Endothelial cell of hepatic sinusoid (primary cell): ENCODE data around the gene ATP8B3.

ENCODE experiments used
- in situ Hi-C: cut with HindIII; loops from 2 replicates; pipeline ENCODE4 v1.10.0; 2017; ENCODE audit warnings: low sequenced_read_pairs

Gene ATP8B3

DNA sequence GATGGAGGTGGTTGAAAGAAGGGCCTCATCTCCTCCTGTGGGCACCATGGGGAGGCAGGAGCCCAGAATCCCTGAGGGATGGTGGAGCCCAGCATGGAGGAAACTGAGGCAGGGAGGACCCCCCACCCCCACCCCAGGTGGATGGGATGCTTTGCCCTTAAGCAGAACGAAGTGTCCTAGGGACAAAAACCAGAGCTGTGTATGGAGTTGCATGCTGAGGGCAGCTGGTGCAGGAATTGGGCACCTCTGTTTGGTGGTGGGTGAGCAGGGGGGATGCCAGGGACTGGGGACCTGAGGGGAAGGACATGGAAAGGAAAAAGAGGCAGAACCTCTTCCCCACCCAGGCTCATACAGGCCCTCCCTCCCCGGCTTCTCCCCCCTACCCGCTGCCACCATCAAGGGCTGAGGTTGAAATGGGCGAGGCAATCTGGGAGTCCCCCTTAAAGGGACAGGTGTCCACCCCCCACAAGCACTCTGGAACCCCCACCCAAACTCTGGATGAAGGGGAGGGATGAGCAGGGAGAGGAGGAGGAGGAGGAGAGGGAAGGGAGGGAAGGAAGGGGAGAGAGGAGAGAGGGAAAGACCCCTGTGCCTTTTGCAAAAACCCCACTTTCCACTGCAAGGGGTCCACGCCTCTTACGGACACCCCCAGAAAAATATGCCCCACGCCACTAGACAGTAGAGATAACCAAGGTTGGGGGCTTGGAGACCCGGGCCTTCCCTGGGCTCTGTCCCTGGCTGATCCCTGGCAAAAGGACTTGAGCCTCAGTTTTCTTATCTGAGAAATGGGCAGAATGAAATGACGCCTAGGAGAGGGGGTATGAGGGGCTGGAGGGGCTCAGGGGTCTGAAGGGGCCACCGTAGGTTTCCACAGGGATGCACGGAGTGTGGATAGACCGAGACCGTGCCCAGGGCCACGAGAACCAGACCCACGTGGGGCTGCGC is 52.8 kb downstream of the ATP8B3 start:
- in situ Hi-C loops: no loop called here

DNA sequence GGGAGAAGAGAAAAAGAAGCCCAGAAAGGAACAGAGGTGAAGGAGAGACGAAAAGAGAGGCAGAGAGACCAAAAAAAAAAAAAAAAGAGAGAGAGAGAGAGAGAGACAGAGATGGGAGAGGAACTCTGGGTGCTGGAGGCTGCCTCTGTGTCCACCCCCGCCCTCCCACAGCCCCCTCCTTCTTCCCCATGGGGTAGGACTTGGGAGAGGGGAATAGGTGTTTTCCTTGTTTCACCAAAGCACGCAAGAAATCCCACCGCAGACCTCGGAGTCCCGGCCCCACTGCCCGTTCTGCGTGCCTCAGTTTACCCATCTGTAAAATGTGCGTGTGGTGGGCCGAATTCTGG is 53.9 kb downstream of the ATP8B3 start:
- in situ Hi-C loops: no loop called here

DNA sequence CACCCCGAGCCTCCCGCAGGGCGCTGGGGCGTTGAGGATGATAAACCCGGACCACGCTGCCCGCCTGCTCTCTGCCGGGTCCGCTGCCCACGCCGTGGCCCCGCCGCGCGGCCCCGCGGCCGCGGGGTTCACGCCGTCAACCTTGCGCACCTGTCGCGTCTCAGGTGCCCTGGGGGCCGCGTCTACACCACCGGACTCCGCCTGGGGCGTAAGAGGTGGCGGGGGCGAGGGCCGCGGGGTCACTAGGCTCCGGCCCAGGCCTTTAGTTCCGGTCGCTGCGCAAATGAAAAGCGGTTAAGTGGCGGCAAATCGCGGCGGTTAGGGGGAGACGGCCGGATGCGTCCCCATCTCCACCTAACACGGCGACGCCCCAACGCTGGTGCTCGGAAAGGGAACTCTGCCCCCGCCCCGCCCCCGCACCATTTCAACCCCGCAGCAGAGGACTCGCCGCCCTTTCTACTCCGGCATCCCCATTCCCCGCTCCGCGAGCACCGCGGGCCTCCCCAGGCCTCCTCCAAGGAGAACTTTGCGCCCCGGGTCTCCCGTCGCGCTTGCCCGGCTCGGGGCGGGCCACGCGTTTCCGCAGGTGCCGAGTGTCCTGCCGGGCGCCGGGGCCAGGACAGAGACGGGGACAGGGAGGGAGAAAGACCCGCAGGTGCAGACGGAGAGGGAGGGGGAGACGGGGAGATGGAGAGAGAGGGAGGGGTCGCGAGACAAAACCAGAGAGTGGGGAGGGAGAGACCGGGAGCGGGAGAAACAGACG is 54.4 kb downstream of the ATP8B3 start:
- in situ Hi-C loops: no loop called here

DNA sequence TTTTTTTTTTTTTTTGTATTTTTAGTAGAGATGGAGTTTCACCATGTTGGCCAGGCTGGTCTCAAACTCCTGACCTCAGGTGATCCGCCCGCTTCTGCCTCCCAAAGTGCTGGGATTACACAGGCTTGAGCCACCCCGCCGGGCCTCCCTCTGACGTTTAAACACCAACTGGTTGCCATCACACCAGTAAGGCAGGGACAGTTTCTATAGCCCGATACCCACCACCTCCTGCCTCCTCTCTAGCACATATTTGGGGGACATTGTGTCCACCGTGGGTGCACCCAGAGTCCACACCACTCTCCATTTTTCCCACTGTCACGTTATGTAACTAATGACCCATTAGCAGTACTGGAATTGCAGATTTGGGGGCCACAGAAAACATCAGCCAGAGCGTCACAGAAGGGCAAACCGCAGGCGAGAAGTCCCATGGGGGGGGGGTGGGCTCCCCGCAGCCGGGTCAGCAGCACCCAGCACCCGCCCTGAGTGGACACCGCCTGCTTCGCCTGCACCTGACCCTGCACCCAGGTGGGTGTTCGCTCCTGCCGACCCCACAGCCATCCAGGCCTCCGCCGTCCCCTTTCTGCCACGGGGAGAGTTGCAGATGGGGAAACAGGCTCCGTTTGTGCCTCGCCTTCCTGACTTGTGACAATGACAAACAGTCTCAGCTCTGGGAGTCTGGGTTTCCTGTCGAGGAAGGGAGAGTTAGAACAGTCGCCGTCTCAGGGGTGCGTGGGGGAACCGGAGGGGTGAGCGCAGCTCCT is 55.2 kb downstream of the ATP8B3 start:
- in situ Hi-C loops: no loop called here

DNA sequence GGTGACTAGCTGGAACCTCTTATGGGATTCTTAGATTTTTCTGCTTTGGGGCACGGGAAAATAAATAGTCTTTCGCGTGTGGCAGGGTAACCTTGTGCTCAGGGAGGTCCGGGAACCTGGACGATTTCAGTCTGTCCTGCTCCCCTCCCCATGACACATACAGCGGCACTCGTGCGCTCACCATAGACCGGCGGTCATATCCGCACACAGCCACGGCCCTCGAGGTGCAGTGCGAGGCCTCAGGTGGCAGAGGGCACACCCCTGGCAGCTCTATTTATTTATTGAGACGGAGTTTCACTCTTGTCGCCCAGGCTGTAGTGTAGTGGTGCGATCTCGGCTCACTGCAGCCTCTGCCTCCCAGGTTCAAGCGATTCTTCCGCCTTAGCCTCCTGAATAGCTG is 55.8 kb downstream of the ATP8B3 start:
- in situ Hi-C loops: no loop called here

DNA sequence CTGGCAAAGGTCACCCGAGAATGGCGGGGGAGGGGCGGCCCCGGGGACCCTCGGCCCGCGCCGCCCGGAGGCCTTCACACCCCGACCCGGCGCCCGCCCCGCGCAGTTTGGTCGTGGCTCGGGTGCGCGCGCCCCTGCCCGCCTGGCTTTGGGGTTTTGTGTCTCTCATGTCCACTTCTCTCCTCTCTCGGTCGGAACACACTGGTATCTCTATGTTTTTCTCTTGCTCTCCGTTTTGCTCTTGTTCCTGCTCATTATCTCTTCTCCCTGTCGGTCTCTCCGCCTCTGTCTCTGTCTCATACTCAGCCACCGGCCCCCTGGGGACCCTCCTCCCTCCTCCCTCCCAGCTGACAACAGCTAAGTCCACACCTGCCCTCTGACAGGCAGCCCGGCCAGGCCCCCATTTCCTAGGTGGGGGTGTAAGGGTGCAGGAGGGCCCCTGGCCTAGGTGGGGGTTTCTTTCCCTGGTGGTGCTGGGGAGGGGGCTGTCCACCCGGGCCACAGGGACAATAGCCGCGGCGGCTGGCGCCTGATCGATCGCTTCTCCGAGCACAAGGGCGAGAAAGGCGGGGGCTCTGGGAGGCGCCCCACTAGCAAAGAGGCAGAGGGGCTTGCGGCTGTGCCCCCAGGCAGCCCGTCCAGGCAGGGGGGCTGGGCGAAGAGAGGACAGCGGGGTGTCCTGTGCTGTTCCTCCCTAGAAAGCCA is 56.5 kb downstream of the ATP8B3 start:
- in situ Hi-C loops: no loop called here

DNA sequence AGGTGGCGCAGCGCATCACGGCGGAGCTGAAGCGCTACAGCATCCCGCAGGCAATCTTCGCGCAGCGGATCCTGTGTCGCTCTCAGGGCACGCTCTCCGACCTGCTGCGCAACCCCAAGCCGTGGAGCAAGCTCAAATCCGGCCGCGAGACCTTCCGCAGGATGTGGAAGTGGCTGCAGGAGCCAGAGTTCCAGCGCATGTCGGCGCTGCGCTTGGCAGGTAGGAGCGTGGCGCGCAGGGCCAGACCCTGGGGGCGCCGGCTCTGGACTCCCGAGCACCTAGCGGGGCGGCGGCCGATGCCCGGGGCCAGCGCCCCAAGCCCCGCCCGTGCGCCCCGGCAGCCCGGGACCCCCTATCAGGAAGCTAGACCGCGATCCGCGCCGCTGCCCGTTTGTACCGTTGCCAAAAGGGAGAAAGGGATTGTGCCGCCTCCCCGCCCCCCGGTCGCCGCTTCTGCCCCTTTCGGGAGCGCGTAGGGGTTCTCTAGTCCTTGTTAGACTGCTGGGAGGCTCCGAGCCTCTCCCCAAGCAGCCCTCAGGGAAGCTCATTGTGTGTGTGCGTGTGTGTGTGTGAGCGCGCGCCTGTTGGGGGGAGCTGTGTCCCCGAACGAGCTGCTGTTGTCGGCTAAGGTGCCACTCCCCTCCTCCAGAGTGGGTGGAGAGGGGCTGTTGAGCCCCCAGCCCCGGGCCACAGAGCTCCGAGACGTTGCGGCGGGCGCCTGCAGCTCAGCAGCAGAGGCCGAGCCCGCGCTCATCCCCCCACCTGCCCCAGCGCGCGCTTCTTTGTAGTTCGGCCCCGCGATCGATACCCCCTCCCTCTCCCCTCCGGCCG is 57.2 kb downstream of the ATP8B3 start:
- in situ Hi-C loops: no loop called here

DNA sequence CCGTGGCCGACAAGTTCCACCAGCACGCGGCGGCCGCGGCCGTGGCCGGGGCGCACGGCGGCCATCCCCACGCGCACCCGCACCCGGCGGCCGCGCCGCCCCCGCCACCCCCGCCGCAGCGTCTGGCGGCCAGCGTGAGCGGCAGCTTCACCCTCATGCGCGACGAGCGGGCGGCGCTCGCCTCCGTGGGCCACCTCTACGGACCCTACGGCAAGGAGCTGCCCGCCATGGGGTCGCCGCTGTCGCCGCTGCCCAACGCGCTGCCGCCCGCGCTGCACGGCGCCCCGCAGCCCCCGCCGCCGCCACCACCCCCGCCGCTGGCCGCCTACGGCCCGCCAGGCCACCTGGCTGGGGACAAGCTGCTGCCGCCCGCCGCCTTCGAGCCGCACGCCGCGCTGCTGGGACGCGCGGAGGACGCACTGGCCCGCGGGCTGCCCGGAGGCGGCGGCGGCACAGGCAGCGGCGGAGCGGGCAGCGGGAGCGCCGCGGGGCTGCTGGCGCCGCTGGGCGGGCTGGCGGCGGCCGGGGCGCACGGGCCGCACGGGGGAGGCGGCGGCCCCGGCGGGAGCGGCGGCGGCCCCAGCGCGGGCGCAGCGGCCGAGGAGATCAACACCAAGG is 57.9 kb downstream of the ATP8B3 start:
- in situ Hi-C loops: no loop called here

DNA sequence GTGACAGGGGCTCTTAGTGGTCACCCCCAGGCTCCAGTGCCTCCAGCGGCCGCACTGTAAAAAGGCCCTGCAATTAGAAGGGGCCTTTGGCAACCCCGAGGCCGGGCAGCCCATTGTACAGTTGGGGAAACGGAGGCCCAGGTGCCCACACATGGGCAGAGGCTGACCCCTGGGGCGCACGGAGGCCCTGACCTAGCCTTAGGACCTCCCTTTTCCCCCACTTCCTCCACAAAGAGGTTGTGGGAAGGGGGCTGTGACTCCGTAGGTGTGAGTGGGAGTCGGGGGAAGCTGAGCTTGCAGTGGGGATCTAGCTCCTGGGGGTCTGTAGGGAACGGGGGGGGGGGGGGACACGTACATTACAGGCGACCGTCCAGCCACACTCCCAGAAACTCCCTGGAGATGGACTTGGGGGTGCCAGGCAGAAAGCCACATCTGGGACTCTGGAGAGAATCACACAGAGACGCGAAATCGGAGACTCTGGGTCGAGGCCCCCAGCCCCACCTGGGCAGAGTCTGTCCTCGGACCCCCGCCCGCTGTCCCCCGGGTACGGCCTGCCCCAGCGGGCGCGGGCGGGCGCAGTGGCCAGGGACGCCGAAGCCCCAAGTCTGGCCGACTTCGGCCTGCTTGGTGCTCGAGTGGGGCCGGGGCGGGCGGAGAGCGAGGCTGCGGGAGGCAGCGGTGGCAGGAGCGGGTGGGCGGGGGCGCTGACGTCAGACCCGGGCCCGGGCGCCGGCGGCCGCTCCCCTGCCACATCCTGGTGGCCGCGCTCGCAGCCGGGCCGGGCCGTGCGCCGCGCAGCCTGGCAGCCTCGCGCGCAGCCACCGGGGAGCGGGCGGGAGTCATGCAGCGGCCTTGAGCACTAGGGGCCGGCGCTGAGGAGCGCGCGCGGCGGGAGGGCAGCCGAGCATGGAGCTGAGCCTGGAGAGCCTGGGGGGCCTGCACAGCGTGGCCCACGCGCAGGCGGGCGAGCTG is 59.0 kb downstream of the ATP8B3 start, which contains the start of gene ONECUT3:
ONECUT3 (plus strand) TSS at position 750 of the 972 bp plus-strand sequence; CDS start at position 907, 157 bp downstream.
- in situ Hi-C loops: no loop called here

DNA sequence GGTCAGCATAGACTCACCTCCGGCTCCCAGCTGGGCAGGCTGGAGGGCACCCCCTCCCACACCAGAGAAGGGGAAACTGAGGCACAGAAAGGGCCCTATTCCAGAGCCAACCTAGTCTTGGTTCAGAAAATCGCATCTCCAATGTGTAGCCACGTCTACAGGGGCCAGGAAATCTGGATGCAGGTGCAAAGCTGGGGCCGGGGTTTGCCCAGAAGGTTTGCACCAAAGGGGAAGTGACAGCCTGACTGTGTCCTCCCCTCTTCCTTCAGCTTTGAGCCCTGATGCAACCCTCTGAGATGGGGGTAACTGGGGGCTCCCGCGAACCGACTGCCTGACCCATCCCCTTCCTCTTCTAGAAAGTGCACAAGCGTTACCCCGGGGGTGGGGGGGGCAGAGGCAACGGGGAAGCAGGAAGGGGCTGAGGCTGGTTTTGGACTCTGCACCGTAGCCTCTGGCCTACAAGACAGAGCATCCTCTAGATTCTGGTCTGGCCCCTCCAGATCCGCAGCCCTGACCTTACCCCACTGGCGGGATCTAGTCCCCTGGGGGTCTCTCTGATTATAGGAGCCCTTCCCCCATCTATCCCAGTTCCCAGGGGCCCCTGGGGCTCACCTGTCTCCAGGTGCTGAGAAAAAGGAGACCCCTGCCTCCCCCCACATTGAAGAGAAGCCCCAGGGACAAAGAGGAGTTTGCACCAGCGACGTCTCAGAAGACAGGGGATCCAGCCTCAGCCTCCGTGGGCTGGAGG is 59.9 kb downstream of the ATP8B3 start:
- in situ Hi-C loops: no loop called here

DNA sequence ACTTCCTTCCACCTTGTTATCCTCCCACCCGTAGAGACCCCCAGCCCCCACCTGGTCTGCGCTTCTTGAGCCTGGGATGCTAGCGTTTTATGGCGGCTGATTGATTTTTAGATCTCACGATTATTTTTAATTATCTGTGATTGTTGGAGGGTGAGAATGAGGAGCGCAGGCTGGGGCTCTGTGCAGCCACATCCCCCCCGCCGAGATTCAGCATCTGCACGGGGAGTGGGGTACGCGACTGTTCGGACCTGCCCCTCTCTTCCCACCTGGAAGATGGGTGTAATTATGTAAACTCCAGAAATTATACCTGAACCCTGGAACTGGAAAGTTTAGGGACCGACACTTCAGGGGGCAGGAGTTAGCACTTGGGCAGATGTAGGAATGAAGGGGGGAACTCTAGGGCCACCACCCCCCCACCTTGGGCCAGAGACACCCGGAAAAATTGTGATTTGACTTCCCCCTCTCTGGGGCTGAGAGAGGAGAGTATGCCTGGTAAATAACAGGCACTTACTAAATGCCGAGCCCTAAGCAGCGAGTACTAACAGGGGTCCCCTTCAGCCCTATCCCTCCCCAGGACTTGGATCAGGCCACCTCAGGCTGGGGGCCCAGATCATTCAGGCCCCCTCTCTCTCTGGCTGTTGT is 60.6 kb downstream of the ATP8B3 start:
- in situ Hi-C loops: no loop called here

DNA sequence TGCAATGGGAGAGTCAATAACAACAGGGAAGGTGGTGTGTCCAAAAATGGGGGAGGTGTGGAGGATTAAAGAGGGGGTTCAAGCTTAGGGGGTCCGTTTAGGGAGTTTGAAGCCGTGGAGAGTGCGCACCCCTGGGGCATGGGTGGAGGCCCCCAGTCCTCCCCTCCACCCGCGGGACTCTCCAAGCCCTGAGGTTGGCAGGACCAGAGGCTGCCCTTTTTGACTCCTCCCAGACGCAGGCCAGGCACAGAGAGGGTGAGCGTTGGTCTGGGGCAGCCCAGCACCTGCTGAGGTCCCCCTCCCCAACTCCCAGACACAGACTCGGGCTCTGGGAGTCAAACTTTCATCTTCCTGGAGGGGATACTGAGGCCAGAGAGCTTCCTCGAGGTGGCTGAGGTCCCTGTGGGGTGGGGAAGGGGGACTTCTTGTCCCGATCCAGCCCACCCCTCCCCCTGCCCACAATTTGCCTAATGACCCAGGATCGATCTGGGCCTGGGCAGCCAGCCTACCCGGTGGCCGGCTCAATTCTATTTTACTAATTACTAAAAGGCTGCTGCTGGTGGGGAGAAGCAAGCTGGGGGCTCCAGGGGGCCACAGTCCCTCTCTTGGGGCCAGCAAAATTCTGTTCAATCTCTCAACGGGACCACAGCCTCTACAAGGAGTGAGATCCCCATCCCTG is 61.6 kb downstream of the ATP8B3 start:
- in situ Hi-C loops: no loop called here

DNA sequence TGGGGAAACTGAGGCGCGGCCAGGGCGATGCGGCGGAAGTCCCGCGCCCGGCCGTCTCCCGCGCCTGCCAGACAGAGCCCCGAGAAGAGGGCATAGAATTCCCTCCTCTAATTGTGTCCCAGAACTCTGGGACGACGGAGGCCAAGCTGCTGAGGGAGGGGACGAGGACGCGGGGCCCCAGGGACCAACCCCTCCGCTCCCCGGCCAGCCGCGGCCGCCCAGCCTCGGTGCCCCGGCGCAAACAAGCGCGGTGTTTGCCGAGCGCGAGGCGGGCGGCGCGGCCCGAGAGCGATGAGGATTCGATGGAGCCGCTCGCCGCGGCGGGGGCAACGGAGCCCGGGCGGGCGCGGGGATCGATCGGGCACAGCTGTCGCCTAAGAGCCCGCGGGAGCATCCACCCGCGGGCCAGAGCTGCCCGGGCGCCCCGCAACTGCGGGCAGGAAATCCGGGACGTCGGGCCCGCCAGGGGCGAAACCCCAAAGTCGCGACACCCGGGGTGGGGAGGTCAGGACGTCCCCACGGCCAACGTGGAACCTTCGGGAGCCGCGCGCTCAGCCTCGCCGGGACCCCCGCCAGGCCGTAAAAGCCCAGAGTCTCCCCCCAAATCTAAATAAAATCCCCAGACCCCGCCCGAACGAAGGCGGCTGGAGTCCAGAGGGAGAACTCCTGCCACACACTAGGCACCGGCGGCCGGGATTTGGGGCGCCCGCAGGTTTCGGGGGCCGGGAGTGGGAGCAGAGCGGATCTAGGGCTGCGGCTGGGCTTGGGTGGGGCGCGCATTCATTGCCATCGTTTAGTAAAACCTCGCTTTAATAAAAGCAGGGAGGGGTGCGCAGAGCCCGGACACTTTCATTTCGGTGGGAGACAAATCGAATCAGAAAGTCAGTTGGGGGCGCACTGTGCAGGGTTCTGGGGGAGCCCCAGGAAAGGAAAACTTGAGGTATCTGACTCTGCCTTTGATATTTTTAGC is 62.4 kb downstream of the ATP8B3 start:
- in situ Hi-C loops: no loop called here

DNA sequence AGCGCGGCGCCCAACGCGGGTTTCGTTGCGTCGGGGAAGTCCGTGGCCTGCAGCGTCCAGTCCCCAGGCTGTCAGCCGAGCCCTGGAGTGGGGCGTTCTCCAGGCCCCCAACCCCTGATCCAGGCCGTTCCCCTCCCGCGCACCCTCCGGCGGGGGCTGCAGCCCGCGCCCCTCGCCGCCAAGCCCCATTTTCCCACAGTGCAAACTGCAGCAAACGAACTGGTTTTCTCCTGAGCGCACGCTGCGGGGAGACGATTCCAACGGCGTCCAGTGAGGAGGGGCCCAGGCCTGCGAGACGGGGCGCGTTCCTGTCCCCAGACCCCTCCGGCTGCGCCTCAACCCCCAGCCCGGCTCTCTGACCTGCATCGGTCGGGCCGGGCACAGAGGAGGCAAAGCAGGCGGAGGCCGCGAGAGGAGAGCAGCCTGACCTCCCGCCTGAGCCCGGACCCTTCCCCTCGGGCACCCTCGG is 63.2 kb downstream of the ATP8B3 start:
- in situ Hi-C loops: no loop called here
